MM.1S (cell line): ENCODE measurements around the gene MEG3.
"Not testable (repeated sequence)": the region's sequence is repeated elsewhere in the genome, so short reads cannot be mapped to it uniquely, and the experiment has no call there.

Experiments
- DNase-seq: peaks from one replicate; pipeline ENCODE4 v3.0.0-alpha.2; 2015
- H2AFZ ChIP-seq: fragments of 300-600 bp; sonication (generic); 2 replicates; pipeline ENCODE4 v1.6.0; 2016; ENCODE audit warnings: antibody characterized with exemption, low read length
- H3F3A ChIP-seq: fragments of 300-600 bp; sonication (generic); 2 replicates; pipeline ENCODE4 v1.6.1; 2016; ENCODE audit warnings: mild to moderate bottlenecking, antibody characterized with exemption, low read length, moderate library complexity, mixed read lengths; ENCODE audit not compliant: insufficient read depth
- H3K27ac ChIP-seq: fragments of 300-600 bp; sonication (generic); 2 replicates; pipeline ENCODE4 v1.5.1; 2016; ENCODE audit warnings: mild to moderate bottlenecking, low read length
- H3K27me3 ChIP-seq: fragments of 300-600 bp; sonication (generic); replicated peaks from 2 replicates; pipeline ENCODE4 v1.6.0; 2016; ENCODE audit warnings: low read length; ENCODE audit not compliant: insufficient read depth
- H3K36me3 ChIP-seq: fragments of 300-600 bp; sonication (generic); replicated peaks from 2 replicates; pipeline ENCODE4 v1.6.1; 2016; ENCODE audit warnings: mild to moderate bottlenecking, low read length, mixed read lengths; ENCODE audit not compliant: insufficient read depth
- H3K4me1 ChIP-seq: fragments of 300-600 bp; sonication (generic); 2 replicates; pipeline ENCODE4 v1.6.1; 2016; ENCODE audit warnings: low read length, mixed read lengths
- H3K4me2 ChIP-seq: fragments of 300-600 bp; sonication (generic); 2 replicates; pipeline ENCODE4 v1.6.0; 2016; ENCODE audit warnings: low read depth, low read length
- H3K4me3 ChIP-seq: fragments of 300-600 bp; sonication (generic); 2 replicates; pipeline ENCODE4 v1.5.1; 2016; ENCODE audit warnings: low read length, mixed read lengths
- H3K79me2 ChIP-seq: fragments of 300-600 bp; sonication (generic); 2 replicates; pipeline ENCODE4 v1.6.1; 2016; ENCODE audit warnings: mixed run types, low read length, mixed read lengths
- H3K9ac ChIP-seq: fragments of 300-600 bp; sonication (generic); 2 replicates; pipeline ENCODE4 v1.6.1; 2016; ENCODE audit warnings: low read length, mixed read lengths
- H3K9me2 ChIP-seq: fragments of 300-600 bp; sonication (generic); replicated peaks from 2 replicates; pipeline ENCODE4 v1.6.1; 2016; ENCODE audit warnings: mild to moderate bottlenecking, low read length, mixed read lengths; ENCODE audit not compliant: insufficient read depth
- H3K9me3 ChIP-seq: fragments of 300-600 bp; sonication (generic); replicated peaks from 2 replicates; pipeline ENCODE4 v1.6.1; 2016; ENCODE audit warnings: mild to moderate bottlenecking, low read length, mixed read lengths; ENCODE audit not compliant: insufficient read depth
- H4K20me1 ChIP-seq: fragments of 300-600 bp; sonication (generic); 2 replicates; pipeline ENCODE4 v1.6.1; 2016; ENCODE audit warnings: mild to moderate bottlenecking, low read length, moderate library complexity, mixed read lengths; ENCODE audit not compliant: insufficient read depth
- CTCF ChIP-seq: fragments of 300-600 bp; sonication (generic); IDR thresholded peaks from 2 replicates; pipeline ENCODE4 v1.5.1; 2016; ENCODE audit warnings: antibody characterized with exemption, low read length, mixed read lengths
- EZH2 ChIP-seq: fragments of 300-600 bp; sonication (generic); optimal IDR thresholded peaks from 2 replicates; pipeline ENCODE3; 2017; ENCODE audit warnings: low read depth, mild to moderate bottlenecking, antibody characterized with exemption, low read length, mixed read lengths
- EZH2phosphoT487 ChIP-seq: fragments of 300-600 bp; sonication (generic); IDR thresholded peaks from 2 replicates; pipeline ENCODE4 v1.6.1; 2018; ENCODE audit warnings: antibody characterized with exemption, low read length

Gene MEG3

GRCh38 chr14:100816950-100817901, 8.7 kb upstream of the MEG3 start:
- no peaks in the 10 kb centered on the region for H3K36me3 ChIP-seq
- no peaks in the 10 kb centered on the region for H3K4me1 ChIP-seq
- H3K27ac ChIP-seq, result no peak overlapping the region
- no peaks in the 10 kb centered on the region for H3K9me2 ChIP-seq
- H3F3A ChIP-seq, result no peaks in the 10 kb centered on the region
- no peak overlapping the region for H3K4me2 ChIP-seq
- no peaks in the 10 kb centered on the region for H3K9me3 ChIP-seq
- no peak for DNase-seq
- H3K9ac ChIP-seq, result no peak overlapping the region
- no peaks in the 10 kb centered on the region for H4K20me1 ChIP-seq
- no peaks in the 10 kb centered on the region; the same call in 1 of the 2 replicates for H3K27me3 ChIP-seq
- H3K79me2 ChIP-seq, result no peaks in the 10 kb centered on the region
- H2AFZ ChIP-seq, result no peak overlapping the region
- TF ChIP-seq EZH2 (no peak), EZH2phosphoT487 (no peak), CTCF (no peak)
- H3K4me3 ChIP-seq, result no peak overlapping the region

- Histone ChIP-seq H3K27me3 (peaks cover 2% of the 10 kb centered on the region; the same call in 1 of the 2 replicates), H2AFZ (no peak overlapping the region), H3K27ac (no peak overlapping the region), H3K4me3 (no peak overlapping the region), H3K9me3 (no peaks in the 10 kb centered on the region), H3K4me2 (no peak overlapping the region), H3K36me3 (no peaks in the 10 kb centered on the region), H3K9me2 (no peaks in the 10 kb centered on the region), H3K79me2 (no peaks in the 10 kb centered on the region), H4K20me1 (no peaks in the 10 kb centered on the region), H3K4me1 (no peaks in the 10 kb centered on the region), H3F3A (no peaks in the 10 kb centered on the region), H3K9ac (no peak overlapping the region)
- no peak for DNase-seq
- TF ChIP-seq EZH2phosphoT487, result no peak
- TF ChIP-seq EZH2, result no peak
- no peak for TF ChIP-seq CTCF
These were observed 7.7 kb upstream of the MEG3 start for GRCh38 chr14:100818221-100818699.

GRCh38 chr14:100818923-100819322, 7.0 kb upstream of the MEG3 start:
- H2AFZ ChIP-seq, H3K27me3 ChIP-seq, H3K9ac ChIP-seq, H3K9me2 ChIP-seq, H3K4me3 ChIP-seq, H3K79me2 ChIP-seq, H3K4me2 ChIP-seq, DNase-seq, H3K4me1 ChIP-seq, H3F3A ChIP-seq, H3K36me3 ChIP-seq, H4K20me1 ChIP-seq, H3K9me3 ChIP-seq, H3K27ac ChIP-seq: not testable (repeated sequence)

- Histone ChIP-seq H2AFZ (no peak overlapping the region), H3K79me2 (no peaks in the 10 kb centered on the region), H3K4me3 (no peak overlapping the region), H3F3A (no peaks in the 10 kb centered on the region), H3K36me3 (no peaks in the 10 kb centered on the region), H3K4me2 (no peak overlapping the region), H3K27me3 (peaks cover 11% of the 10 kb centered on the region), H4K20me1 (no peaks in the 10 kb centered on the region), H3K27ac (no peak overlapping the region), H3K9ac (no peak overlapping the region), H3K9me3 (no peaks in the 10 kb centered on the region), H3K4me1 (no peaks in the 10 kb centered on the region), H3K9me2 (no peaks in the 10 kb centered on the region)
- no peak for DNase-seq
- no peak for TF ChIP-seq CTCF
- TF ChIP-seq EZH2, result no peak
- no peak for TF ChIP-seq EZH2phosphoT487
These were observed 6.5 kb upstream of the MEG3 start for GRCh38 chr14:100819453-100819828.
